Thyroid gland (tissue), 4 donors: ENCODE data around the gene ATG3.

Source experiments
- CTCF ChIP-seq, 6 experiments: fragments of 200-600 bp in 3 of 6; fragments of 450-650 bp in 3 of 6; sonication (generic) in 3 of 6; IDR thresholded peaks; one replicate each; pipeline ENCODE4 v1.5.1; 2016 to 2019; ENCODE audit warnings: antibody characterized with exemption in 6 of 6, mild to moderate bottlenecking in 2 of 6, inconsistent platforms in 1 of 6, moderate library complexity in 1 of 6
- POLR2A ChIP-seq, 2 donors: fragments of 450-650 bp; IDR thresholded peaks; one replicate each; pipeline ENCODE4 v1.6.1; 2017; ENCODE audit warnings: antibody characterized with exemption in 2 of 2, mild to moderate bottlenecking in 2 of 2, moderate library complexity in 1 of 2

GRCh38 chr3:112557976-112558375, 3.8 kb downstream of the ATG3 start:
- TF ChIP-seq CTCF (IDR thresholded peaks at IDR 0.05): no peak
- TF ChIP-seq POLR2A (IDR thresholded peaks at IDR 0.05): no peak
